GM12874 (cell line): Measurements from ENCODE around the gene RHOT2.

Experiments
- CTCF ChIP-seq: IDR thresholded peaks from 2 replicates; pipeline ENCODE4 v1.5.1; 2011; ENCODE audit warnings: low read depth, mild to moderate bottlenecking, control low read depth, low read length, moderate library complexity; ENCODE audit not compliant: insufficient read depth

RHOT2 gene

GRCh38 chr16:678209-678857 is 10.4 kb downstream of the RHOT2 start:
- TF ChIP-seq CTCF = no peak

GRCh38 chr16:678858-679813 is 11.2 kb downstream of the RHOT2 start:
- TF ChIP-seq CTCF = no peak

GRCh38 chr16:679814-680624 is 12.1 kb downstream of the RHOT2 start, which contains the start of gene STUB1:
TSS of gene STUB1 (plus strand) at chr16:680410. CDS start at chr16:680526, 116 bp downstream.
- no peak for TF ChIP-seq CTCF

GRCh38 chr16:680625-680945 is 12.7 kb downstream of the RHOT2 start:
- no peak for TF ChIP-seq CTCF

GRCh38 chr16:680967-681745 is 13.2 kb downstream of the RHOT2 start:
- TF ChIP-seq CTCF = no peak

GRCh38 chr16:681746-682427 is 14.0 kb downstream of the RHOT2 start:
- TF ChIP-seq CTCF = no peak
